ENCODE measurements around the gene CCL18.

- TF ChIP-seq CTCF (conservative IDR thresholded peaks at IDR 0.05; ENCODE audit: low read length) = no peak
- TF ChIP-seq EZH2phosphoT487 (IDR thresholded peaks at IDR 0.05; ENCODE audit: borderline replicate concordance, low read depth, low read length) = no peak
Measured at GRCh38 chr17:36106493-36106835, 42.4 kb downstream of the CCL18 start.
